ENCODE measurements around the gene OPCML.

Gene OPCML

DNA sequence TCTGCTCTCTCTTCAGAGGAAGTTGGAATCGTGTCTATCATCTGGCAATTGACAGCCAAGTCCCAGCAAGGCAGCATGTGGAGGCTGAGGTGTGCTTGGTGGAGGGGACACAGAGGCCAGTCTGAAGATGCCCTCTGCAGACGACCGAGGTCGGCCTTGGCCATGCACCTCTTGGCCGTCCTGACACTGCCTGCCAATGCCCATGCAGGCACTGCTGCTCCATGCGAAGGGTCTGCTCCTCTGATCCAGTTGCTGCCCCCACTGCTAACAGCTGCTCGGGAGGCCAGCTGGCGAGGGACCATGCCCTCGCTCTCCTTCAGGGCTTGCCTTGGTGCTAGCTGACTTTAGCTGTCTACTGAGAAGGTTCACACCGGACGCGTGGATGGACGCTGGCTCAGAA, 527.9 kb downstream of the OPCML start:
- in situ Hi-C loops (cut with MboI; ENCODE audit: low sequenced_read_pairs): no loop called here

DNA sequence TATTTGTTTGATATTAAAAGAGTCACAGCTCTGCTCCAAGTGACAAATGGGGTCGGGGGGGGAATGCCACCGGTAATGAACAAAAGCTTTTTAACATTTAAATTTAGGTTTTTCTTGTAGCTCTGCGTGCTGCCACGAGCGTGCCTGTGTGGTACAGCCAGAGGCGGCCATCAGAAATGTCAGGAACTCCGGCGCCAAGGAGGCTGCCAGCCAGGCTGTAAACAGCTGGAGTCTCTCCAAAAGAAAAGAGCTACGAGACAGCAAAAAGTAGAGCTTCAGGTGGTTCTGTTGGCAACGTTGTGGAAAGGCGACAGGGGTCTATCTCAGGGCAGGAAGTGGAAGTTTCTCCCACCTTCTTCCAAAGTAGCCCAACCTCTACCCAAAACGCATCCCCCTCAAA, 532.8 kb downstream of the OPCML start:
- in situ Hi-C loops (cut with MboI; ENCODE audit: low sequenced_read_pairs): no loop called here

DNA sequence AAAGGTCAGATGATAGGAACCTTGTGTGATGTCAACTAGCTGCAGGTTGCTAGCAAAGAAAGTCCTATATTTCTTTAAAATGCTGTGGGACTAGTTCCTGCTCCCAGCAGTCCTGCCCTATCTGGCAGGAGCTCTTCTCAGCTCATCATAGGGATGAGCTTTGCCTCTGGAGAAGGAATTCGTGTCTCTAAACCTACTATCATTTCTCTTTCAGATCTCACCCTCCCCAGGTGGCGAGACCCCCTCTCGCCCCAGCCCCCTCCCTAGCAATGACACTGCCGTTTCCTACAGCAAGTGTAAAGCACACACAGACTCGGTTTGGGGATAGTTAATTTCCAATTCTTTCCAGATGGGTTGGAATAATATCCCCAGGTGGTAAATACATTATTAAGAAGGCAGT, 533.3 kb downstream of the OPCML start:
- in situ Hi-C loops (cut with MboI; ENCODE audit: low sequenced_read_pairs): no loop called here

DNA sequence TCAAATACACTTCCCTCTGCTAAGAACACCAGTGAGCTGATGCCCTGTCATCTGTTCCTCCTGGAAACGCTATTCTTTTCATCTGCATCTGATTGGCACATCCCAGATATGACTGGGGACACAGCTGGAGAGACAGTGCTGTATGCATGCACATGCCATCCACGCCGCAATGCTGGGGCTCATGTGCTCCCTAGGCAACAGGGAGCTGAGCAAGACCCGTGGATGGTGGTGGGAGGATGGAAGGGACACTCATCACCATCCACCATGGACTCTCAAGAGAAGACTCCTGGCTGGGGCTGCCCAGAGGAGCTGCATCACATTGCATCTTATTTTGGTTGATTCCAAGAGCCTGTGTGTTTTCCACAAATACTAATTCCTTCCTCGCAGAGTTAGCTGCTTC, 534.9 kb downstream of the OPCML start:
- in situ Hi-C loops (cut with MboI; ENCODE audit: low sequenced_read_pairs): no loop called here

DNA sequence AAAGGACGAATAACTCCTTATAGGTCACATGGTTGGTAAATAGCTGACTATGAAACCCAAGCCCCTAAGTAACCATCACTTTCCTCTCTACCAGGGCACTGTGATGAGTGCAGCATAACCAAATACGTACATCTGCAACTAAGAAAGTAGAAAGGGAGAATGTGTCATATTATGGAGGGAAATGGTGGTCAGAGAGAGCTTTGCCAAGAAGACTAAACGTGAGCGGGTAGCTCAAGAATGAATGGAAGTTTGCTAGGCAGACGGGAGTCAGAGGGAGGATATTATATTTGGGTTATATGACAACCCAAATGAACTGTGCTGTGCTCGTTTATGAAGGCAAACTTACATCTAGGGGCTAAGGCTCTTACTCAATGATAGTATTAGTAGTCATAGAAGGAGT, 537.3 kb downstream of the OPCML start:
- in situ Hi-C loops (cut with MboI; ENCODE audit: low sequenced_read_pairs): no loop called here

DNA sequence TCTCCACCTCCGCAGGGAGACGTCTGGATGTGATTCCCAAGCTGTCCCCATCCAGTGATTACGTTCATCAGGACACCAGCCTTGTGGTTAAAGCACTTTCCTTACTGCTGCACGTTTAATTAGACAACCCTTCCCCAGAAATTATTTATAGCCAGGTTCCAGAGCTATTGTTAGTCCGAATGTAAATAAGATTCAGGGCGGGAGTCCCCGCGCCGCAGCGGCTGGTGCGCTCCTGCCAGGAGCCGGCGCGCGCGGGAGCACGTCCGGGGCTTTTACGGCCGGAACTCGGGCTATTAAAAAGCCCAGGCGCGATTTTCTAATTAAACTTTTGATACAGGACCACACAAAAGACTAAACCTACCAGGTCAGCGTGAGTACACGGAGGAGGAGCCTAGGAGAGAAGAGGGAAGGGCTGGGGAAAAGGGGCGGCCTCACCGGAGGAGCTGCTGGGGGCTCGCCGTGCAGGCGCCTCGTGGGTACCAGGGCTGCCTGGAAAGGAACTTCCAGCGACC, 538.3 kb downstream of the OPCML start:
- in situ Hi-C loops (cut with MboI; ENCODE audit: low sequenced_read_pairs): no loop called here

DNA sequence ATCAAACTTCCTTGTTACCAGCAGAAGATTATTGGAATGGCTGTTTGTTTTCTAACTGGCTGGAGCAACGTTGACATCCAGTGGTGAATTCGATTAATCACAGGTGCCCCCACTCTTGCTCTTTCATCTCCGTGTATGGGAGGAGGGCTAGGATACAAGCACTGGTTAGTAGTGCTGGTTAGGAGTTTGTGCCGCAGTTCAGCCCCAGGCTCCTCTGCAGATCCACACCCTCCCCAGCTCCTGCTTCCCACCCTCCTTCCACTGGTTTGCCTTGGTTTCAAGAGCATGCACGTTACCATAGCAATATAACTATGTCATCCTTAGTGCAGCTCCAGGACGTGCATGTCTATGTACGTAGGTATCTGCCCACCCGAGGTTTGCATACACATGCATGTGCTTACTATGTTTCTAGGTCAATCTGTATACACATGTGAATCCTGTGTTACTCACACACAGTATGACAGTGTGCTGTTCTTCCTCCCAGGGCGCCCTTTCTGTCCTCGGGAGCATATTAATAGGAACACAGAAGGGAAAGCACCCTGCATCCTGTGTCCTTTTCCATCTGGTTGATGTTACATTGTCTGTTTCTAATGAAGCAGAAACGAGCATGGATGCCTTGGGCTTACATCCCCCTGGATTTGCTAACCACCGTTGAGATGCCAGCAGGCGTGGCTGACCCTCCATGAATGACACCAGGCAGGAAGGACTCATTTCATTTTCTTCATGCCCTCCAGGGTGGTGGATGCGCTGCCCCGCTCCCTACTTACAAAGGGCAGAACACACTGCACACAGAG, 539.3 kb downstream of the OPCML start:
- in situ Hi-C loops (cut with MboI; ENCODE audit: low sequenced_read_pairs): no loop called here

DNA sequence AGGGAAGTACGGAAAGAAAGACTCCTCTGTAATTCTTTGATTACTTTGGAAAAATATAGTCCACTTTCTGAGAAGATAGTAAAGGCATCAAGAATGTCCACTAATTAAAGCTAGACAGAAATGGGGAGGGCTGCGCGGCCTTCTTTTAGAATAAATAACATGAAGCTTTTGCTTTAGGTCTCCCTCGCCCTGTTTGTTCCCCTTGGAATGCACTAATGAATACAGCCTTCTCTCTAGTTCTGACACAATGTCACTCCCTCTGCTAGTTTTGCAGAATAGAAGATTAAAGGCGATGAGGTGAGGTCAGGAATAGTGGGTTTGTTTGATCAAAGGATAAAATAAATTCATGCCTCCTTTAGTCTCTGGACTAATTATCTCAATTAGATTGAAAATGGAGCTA, 543.9 kb downstream of the OPCML start:
- in situ Hi-C loops (cut with MboI; ENCODE audit: low sequenced_read_pairs): no loop called here

DNA sequence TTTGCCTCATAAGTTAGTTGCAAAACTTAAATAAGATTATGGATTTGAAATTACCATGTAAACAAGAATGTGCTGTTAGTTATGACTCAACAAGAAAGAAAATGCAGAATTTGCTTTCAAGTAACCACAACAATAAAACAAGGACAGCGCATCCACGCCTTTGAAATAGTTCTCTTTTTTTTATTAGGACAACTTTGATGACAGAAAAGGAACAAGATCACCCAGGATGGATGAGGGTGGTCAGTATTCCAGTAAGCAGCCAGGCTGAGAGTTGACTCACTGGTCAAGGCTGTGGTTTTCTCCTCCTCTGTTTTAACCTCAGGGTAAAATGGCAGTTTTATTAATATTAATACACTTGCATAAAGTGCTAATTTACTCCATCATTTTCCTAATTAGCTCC, 544.4 kb downstream of the OPCML start:
- in situ Hi-C loops (cut with MboI; ENCODE audit: low sequenced_read_pairs): no loop called here

DNA sequence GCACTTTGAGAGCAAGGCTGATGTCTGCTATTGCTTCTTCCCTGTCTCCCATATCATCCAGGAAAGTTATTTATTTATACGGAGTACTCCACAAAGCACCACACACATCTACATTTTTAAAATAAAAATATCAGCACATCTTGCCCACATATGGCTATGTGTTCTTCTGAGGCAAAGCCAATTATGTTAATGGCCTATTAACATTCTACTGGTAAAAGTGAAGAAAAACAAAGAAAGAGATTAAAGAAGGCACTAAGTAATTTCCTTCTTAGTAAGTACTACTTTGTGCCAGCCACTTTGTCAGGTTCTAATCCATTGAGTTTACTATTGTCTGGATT, 548.7 kb downstream of the OPCML start:
- in situ Hi-C loops (cut with MboI; ENCODE audit: low sequenced_read_pairs): no loop called here

DNA sequence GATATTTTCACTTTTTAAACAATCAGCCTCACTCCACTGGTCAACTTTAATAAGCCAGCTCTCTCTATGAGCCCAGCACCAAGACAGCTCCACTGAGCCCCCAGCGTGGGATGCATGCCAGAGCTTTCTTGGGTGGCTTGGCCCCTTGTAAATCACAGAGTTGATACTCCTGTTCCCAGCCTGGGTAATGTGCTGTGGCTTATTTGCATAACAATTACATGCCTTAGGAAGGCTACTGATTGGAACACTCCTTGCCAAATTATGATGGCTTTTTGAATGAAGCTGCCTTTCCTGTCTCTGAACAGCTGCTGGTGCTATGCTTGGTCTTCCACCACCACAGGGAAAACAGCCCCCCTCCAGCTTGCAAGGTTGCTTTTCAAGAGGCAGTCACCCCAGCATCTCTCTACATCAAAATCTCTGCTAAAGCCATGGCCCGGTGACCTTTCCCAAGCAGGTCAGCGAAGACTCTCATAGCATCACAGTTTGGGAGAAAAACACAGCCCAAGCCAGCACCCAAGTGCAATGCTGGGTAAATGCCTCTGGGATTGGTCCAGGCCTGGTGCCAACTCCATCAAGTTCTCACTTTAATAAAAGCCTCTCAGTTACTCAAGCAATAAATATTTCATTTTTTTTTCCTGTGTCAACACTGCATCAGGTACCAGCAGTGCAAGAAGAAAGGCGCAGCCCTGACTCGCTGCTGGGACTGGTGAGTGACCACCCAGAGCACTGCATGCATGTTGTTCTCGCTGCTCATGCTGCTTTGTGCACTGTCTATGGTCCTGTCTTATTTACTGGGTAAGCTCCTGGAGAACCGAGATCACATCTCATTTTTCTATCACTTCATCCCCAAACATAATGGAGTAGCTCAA, 549.3 kb downstream of the OPCML start:
- in situ Hi-C loops (cut with MboI; ENCODE audit: low sequenced_read_pairs): no loop called here

DNA sequence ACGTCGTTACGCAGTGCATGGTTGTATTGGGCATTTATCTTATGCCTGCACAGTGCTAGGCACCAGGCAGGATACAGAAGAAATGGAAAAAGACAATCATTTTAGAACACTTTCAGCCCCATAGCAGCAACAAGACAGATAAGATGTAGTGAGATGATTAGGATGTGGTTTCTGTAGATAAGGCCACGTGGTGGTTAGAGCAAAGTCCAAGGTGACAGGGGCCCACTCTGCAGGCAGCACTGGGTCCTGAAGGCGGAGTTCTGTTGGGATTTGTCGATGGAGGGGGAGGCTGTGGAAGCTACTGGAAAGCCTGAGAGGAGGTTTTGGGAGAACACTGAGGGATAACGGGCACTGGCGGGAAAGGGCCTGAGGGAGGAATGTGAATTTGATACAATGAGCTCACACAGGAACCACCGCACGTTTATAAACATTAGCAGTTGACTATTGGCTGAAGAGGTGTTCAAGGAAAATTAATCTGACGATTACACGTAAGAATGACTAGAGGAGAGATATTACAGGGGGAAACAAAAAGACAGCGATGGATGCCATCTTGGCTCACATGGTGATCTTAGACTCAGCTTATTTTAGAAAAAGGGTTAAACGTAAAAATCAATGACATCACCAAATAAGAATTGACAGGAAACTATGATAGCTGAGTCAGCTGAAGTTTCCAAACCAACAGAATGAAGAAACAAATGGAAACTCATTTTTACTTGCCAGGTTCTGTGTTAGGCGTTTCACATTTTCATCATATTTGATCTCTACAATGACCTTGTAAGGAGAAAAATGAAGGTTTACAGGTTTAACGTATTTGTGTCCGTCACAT, 551.0 kb downstream of the OPCML start:
- in situ Hi-C loops (cut with MboI; ENCODE audit: low sequenced_read_pairs): no loop called here

DNA sequence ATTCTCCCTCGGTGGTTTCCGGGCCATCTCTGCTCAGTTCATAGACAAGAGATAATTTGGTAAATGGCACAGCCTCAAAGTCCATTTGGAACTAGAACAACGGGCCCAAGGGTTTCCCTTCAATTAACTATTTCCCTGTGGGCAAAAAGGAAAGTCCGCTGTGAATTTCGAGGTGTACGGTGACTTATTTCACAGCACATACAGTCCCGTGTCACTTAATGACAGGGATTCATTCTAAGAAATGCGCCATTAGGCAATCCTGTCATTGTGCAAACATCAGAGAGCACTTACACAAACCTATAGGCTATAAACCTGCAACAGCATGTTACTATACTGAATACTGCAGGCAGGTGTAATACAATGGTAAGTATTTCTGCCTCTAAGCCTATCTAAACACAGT, 551.6 kb downstream of the OPCML start:
- in situ Hi-C loops (cut with MboI; ENCODE audit: low sequenced_read_pairs): no loop called here

DNA sequence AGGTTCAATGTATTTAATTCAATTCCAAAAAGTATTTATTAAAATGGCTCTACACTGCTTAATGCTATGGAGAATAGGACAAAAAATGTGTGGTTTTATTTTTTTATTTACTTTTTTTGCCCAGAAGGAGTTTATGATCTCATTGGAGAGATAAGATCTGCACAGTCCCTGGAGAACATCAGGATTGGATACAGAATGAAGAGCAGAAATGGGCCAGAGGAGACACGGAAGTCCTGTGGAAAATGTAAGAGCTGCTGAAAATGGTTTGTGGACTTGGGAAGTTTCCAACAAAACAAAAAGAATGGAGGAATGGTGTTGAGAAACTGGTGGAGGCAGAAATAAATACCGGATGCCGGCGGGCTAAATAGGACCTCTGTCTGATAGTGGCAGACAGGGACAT, 554.6 kb downstream of the OPCML start:
- in situ Hi-C loops (cut with MboI; ENCODE audit: low sequenced_read_pairs): no loop called here

DNA sequence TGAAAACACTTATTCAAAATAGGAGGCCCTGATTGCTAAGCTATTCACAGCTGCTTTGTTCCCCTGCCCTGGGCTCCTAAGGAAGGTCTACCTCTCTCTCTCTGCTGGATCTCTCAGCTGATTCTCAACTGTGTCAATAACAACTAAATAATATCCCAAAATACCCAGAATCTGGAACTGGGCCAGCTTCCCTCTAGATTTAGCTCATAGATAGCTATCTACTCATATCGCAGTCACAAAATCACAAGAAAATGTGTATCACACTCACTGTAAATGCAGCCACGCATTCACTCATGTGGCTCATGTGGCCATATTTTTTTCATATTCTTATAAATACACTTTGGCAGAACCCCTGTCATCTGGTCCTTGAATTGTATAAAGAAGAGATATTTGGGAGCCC, 555.1 kb downstream of the OPCML start:
- in situ Hi-C loops (cut with MboI; ENCODE audit: low sequenced_read_pairs): no loop called here

DNA sequence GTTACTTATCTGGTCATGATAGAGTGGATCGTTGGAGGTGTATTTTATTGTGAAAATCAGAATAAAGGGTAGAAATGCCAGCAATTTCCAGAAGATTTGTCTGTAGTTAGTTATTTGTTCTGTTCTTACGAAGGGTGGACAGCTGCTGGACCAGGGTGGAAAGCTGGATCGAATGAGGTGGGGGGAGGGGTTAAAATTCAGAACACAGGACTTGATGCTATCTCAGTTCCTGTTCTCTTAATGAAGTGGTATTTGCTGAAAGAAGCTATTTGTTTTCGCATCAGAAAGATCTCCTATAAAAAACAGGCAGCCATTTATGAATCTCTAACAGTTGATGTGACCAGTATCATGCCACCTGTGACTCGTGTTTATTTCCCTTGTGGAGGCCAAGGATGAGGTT, 556.2 kb downstream of the OPCML start:
- in situ Hi-C loops (cut with MboI; ENCODE audit: low sequenced_read_pairs): no loop called here

DNA sequence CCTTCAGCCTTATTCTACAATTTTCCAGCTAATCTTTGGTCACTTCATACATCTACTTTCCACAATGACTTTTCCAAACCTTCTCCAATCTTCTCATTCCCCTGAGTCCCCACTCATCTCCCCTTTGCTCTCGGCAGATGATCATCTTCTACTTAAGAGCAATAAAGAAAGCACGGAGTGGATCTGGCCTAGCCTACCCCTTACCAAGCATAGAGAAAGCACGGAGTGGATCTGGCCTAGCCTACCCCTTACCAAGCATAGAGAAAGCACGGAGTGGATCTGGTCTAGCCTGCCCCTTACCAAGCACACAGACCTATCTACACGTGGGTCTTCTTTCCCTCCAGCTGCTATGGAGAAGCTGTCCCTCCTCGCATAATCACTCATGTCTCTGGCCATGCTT, 558.6 kb downstream of the OPCML start:
- in situ Hi-C loops (cut with MboI; ENCODE audit: low sequenced_read_pairs): no loop called here

DNA sequence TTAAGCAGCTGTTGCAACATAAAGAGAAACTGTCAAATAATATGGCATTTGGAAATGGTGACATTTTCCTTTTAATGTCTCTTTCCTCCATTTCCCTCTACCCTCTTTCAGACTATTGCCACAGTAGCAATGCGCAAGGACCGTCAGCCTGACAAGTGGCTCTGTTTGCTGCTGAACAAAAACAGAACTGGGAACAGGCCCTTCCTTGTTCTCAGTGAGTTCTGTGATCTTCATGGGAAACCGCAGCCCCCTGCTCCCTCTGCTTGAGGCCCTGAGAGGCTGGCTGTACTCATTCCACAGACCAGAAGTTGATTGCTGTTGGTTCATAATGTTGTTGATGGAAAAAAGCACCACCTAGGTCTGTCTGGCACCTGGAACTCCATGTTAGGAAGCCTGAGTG, 559.7 kb downstream of the OPCML start:
- in situ Hi-C loops (cut with MboI; ENCODE audit: low sequenced_read_pairs): no loop called here

DNA sequence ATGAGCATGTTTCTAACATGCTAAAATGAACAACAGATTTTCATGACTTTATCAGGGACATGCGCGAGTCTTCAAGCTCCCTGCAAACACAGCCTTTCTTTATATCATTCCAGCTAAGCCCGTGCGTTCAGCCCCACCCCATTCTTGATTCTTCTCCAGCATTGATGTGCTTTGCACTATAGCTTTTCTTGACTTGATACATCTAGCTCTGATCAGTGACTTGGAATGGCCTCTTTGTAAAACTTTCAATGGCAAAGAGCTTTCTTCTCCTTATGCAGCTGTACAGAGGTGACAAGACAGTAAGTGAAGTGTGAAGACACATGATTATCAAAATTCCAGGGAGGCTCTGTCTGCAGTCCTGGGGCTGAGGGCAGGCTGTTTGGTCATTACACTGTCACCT, 561.0 kb downstream of the OPCML start:
- in situ Hi-C loops (cut with MboI; ENCODE audit: low sequenced_read_pairs): no loop called here

DNA sequence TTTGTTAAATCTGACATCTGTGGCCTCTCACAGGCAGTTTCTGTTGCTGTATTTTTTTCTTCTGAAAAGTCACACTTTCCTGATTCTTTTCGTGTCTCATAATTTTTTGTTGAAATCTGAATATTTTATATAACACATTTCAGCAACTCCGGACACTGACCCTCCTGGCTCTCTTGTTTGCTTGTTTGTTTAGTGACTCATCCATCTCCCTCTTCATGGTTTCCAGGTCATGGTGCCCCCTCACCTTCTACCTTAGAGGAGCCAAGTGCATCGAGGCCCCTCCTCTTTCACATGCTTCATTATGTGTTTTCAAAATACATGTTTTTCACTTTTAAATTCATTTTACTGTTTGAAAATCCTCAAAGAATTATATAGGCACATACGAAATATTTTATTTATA, 562.4 kb downstream of the OPCML start:
- in situ Hi-C loops (cut with MboI; ENCODE audit: low sequenced_read_pairs): no loop called here

DNA sequence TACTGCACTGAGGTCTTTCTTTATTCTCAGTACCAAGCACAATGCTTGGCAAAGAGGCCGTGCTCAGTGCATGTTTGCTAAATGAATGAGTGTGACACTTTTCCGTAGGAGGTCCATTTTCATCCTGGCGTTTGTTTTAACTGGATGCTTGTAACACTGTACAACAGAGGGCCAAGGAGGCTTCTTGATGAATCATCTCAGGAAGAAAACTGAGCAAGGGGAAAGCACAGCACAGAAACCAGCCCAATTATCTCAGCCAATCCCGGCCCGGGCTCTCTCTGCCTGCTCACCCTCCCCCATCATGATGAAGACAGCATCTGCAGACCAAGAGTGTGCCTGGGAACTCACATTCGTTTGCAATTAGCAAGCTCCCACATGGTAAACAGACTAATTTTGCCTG, 570.3 kb downstream of the OPCML start:
- in situ Hi-C loops (cut with MboI; ENCODE audit: low sequenced_read_pairs): no loop called here
